ENCODE data around the gene TSHZ2.
"Not testable (repeated sequence)": the region's sequence is repeated elsewhere in the genome, so short reads cannot be mapped to it uniquely, and the experiment has no call there.

The TSHZ2 gene

DNA sequence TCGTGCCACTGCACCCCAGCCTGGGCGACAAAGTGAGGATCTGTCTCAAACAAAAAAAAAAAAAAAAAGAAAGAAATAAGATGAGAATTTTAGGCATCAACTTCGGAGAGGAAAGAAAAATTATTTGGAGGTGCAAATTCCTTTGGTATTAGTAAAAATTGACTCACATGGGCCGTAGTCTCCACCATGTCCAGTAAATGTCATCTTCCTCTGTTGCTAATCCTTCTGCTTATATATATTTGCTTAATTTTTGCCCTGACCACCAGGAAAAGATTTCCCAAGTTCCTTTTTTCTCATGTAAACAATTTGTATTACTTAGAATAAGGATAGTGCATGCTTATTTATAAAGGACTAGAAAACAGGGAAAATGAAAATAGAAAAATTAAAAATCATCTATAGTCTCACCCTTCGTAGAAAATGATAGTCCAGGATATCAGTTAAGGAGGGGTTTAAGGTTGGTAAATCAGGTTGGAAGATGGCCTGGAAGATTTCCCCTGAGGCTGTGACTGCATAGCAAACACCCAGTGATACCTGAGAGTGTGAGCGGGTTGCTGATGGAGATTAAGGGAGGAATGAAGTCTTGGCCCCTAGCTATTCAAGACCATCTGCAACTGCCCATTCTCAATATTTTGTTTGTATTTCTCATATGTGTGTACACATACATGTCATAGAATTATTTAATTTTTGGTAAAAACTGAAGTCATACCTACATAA is 380.7 kb downstream of the TSHZ2 start:
- no peak for DNase-seq (ENCODE audit: low spot score)

GRCh38 chr20:53354314-53354713 is 382.2 kb downstream of the TSHZ2 start:
- DNase-seq (ENCODE audit: low spot score) = no peak

- no peak for DNase-seq (ENCODE audit: low spot score)
Observed at GRCh38 chr20:53355790-53356189, 383.6 kb downstream of the TSHZ2 start.

DNA sequence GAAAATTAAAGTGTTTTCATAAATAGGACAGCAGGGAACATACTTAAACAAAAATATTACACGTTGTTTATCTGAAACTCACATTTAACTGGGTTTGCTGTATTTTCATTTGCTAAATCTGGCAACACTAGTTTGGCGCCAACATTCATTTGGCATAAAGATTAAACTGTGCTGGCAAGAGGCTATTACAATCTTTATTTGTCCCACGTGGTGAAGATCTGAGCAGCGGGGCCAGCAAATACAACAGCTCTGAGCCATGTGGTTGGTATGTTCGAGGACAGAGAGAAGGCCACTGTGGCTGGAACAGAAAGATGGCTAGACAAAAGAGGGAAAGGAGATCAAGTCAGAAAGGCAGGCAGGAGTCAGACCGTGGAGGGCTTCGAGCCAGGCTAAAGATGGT is 387.3 kb downstream of the TSHZ2 start:
- DNase-seq (ENCODE audit: low spot score) = no peak

DNA sequence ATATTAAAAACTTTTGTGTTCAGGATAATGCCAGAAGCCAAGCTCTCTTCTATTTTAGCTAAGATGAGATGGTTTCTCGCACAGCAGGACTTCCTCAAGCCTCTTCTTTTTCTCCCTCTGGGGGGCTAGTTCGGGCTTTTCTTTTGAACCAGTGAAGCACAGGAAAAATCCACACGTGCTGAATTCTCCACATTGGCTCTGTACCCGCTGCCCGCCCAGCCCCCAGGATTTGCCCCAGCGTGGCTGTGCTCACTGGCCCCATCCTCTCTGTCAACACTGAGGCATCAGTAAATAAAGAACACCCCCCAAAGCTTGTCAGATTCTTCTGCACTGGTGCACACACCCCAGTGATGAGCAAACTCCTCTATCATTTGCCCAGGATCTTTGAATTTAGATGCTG is 388.7 kb downstream of the TSHZ2 start:
- DNase-seq (ENCODE audit: low spot score) = no peak

GRCh38 chr20:53362736-53363135 is 390.6 kb downstream of the TSHZ2 start:
- no peak for DNase-seq (ENCODE audit: low spot score)

- peak; percentile 9 for DNase-seq (ENCODE audit: low spot score)
Observed at GRCh38 chr20:53364646-53365045, 392.5 kb downstream of the TSHZ2 start.

DNA sequence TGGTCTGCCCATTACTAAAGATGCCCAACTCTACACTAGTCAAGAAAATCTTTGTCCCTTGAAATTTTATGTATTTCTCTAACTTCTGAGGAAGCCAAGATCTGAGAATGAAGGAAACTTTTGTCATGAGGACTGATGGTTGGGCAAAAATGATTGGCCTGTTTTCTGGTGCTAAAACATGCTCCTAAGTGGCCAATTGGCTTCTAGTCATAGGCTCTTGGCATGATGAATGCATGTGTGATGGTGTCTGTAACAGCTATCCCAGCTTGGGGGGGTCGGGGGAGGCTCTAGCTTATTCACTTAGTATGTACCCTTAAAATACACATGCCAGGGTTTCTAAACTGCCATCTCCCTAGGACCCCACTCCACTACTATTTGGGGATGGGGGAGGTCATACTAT is 392.9 kb downstream of the TSHZ2 start:
- no peak for DNase-seq (ENCODE audit: low spot score)

DNA sequence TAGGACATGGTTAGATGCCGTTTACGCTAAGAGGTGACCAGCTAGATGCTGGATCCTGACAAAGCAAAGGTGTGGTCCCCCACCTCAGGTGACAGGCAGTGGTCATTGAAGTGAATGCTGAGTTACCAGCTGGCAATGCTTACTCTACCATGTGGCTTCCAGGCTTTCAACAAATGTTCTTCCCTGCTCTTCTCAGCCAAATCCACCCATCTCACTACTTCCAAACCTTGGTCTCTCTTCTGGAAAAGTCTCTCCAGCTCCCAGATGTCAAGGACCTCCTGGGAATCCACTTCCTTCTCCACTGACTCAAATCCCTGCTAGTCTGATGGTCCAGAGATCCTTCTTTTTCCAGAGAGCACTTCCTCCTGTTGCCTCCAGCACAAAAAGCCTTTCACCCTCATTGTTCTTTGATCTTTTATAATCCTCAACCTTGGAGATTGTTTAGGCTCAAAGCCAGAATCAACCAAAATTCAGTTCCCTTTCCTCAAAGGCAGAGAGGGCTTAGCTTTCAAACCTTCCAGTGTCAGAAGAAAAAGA is 393.4 kb downstream of the TSHZ2 start:
- DNase-seq (ENCODE audit: low spot score) = no peak

GRCh38 chr20:53366928-53367327 is 394.8 kb downstream of the TSHZ2 start:
- not testable (repeated sequence) for DNase-seq (ENCODE audit: low spot score)

DNA sequence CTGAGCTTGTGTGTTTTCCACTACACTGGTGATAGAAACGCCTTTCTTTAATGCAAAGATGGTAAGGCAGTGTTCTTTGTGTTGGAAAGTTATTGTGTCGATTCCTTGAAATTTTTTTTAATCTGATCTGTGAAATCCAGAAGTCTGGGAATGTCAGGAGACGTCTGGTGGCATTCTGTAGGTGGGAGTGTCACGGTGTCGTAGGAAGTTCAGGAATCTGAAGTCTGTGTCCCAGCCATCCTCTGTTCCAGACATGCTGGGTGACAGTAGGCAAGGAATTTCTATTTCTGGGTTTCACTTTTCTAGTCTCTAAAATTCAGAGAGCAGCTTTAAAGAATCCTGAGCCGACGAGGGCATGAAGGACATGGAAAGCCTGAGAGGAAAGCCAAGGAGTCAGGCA is 397.7 kb downstream of the TSHZ2 start:
- no peak for DNase-seq (ENCODE audit: low spot score)

- no peak for DNase-seq (ENCODE audit: low spot score)
Observed at GRCh38 chr20:53370345-53370961, 398.3 kb downstream of the TSHZ2 start.

DNA sequence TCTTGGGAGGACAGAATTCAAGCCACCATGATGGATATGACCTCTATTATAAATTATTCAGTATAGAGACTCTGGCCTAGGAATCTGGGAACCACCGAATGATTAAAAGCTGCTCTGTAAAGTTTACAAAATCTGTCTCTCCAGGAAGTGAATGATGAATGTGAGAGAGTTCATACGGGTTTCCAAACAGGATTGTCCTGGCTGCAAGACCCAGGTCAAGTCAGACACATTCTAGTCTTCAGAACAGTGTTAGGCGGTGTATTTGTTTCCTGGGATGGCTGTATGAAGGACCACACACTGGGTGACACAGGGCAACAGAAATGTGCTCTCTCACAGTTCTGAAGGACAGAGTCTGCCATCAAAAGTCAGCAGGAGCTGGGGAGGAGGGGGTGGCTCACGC is 399.1 kb downstream of the TSHZ2 start:
- DNase-seq (ENCODE audit: low spot score) = no peak

DNA sequence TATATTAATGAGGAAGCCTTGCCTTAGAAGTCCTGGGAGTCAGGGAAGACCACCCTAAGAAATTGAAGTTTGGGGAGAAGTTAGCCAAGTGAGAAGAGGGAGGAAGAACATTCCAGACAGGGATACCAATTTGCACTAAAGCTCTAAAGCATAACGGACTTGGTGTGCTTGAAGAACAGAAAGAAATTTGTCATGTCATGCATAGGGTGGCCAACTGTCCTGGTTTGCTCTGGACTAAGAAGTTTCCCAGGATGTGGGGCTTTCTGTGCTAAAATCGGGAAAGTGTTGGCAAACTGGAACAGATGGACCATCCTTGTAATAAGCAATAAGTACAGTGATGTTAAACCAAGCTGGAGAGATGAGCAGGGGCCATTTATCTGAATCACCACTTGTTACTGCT is 403.9 kb downstream of the TSHZ2 start:
- DNase-seq (ENCODE audit: low spot score) = no peak

- DNase-seq (ENCODE audit: low spot score) = no peak
Observed at GRCh38 chr20:53379014-53379832, 407.1 kb downstream of the TSHZ2 start.

DNA sequence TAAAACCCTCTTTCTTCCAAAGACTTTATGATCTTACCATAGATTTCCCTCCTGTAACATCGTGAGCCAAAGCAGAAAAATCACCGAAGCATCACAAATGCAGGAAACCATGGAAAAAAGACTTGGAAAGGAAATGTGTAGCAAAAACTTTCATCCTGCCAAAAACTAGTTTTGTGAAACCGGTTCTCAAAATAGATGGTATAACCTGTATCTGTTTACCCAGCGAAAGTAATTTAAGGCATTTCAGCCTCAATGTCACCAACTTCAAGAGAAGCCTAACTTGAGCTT is 407.6 kb downstream of the TSHZ2 start:
- no peak for DNase-seq (ENCODE audit: low spot score)

- DNase-seq (ENCODE audit: low spot score) = no peak
Observed at GRCh38 chr20:53381568-53382262, 409.6 kb downstream of the TSHZ2 start.

GRCh38 chr20:53382263-53382844 is 410.2 kb downstream of the TSHZ2 start:
- DNase-seq (ENCODE audit: low spot score) = no peak

DNA sequence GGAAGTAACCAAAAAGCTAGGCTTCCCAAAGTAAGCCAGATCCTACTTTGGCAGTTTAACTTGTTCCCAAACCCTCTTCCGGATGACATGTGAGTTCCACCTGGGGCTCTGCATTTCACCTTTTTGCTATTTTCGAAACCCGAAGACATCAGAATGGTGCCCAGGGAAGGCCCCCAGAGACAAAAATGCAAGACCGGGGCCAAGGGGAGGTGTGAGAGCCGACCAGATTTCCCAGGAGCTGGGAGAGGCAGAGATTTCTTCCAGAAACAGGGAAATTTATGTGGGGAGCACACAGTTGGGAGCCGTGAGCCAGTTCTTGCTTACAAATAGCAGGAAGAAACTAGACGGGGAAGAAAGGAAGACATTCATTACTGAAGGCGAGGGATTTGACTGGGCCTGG is 411.8 kb downstream of the TSHZ2 start:
- no peak for DNase-seq (ENCODE audit: low spot score)

DNA sequence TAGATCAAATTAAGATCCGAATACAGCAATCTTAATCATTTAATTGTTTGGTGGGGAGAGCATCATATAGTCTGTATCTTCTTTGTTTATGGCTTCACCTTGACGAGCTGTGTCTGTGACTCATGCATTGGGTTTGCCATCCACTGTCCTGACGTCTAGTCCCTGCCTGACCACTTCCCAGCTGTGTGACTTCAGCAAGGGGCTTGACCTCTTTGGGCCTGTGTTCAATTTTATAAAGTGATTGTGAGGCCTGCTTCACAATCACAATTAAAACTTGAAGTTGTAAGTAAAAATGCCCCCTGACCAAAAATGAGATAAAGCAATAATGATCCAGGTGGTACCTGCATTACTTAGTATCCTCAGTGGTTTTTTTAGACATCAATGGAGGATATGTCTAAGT is 412.2 kb downstream of the TSHZ2 start:
- no peak for DNase-seq (ENCODE audit: low spot score)

- DNase-seq (ENCODE audit: low spot score) = no peak
Observed at GRCh38 chr20:53385941-53386767, 414.0 kb downstream of the TSHZ2 start.
